Measurements from ENCODE around the gene ACOT13.

Gene ACOT13

DNA sequence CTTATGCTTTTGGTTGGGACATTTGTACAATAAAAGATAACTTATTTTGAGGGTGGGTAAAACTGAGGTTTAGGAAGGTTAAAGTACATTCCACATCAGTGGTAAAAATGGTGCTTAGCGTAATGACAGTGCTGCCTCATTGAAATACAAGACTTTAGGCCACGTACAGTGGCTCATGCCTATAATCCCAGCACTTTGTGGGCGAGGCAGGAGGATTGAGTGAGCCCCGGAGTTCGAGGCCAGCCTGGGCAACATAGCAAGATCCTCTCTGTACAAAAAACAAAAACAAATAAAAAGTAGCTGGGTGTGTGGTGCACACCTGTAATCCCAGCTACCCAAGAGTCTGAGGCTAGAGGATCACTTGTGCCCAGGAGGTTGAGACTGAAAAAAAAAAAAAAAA is 18.6 kb upstream of the ACOT13 start:
- no peak for DNase-seq (ENCODE audit: low read depth)
- no peak overlapping the region for H3K4me3 ChIP-seq (ENCODE audit: low read depth, low read length)
- TF ChIP-seq, protein P1, sequence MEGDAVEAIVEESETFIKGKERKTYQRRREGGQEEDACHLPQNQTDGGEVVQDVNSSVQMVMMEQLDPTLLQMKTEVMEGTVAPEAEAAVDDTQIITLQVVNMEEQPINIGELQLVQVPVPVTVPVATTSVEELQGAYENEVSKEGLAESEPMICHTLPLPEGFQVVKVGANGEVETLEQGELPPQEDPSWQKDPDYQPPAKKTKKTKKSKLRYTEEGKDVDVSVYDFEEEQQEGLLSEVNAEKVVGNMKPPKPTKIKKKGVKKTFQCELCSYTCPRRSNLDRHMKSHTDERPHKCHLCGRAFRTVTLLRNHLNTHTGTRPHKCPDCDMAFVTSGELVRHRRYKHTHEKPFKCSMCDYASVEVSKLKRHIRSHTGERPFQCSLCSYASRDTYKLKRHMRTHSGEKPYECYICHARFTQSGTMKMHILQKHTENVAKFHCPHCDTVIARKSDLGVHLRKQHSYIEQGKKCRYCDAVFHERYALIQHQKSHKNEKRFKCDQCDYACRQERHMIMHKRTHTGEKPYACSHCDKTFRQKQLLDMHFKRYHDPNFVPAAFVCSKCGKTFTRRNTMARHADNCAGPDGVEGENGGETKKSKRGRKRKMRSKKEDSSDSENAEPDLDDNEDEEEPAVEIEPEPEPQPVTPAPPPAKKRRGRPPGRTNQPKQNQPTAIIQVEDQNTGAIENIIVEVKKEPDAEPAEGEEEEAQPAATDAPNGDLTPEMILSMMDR (IDR thresholded peaks at IDR 0.05; ENCODE audit: low read depth, low read length, missing control alignments) = no peak

DNA sequence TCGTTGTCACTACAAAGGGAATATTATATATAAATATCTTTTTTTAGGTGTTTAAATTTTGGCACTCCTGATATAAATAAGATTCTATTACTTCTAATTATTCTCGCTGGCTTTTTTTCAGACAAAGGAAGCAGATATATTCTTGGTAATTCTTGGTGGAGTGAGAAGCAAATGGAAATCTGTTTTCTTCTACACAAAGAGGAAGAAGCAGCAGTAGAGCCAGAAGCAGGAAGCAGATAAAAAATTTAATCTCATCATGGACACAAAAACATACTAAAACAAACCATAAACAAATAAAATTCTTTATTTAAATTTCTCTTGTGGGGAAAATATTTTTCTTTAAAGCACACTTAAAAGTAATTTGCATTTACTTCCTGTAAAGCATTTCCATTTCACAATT is 17.2 kb upstream of the ACOT13 start:
- TF ChIP-seq, protein P1 (IDR thresholded peaks at IDR 0.05; ENCODE audit: low read depth, low read length, missing control alignments) = no peak
- H3K4me3 ChIP-seq (ENCODE audit: low read depth, low read length) = no peak overlapping the region

DNA sequence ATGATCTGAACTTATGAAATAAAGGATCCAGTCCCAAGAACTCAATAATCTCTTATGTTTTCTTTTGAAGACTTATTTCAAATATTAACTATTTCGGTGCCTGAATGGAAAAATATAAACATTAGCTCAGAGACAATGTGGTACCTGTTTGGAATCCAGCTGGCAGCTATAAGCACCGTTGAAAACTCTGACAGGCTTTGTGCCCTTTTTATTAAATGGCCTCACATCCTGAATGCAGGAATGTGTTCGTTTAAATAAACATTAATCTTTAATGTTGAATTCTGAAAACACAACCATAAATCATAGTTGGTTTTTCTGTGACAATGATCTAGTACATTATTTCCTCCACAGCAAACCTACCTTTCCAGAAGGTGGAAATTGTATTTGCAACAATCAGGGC is 16.5 kb upstream of the ACOT13 start:
- TF ChIP-seq, protein P1 (IDR thresholded peaks at IDR 0.05; ENCODE audit: low read depth, low read length, missing control alignments) = no peak

More for the DNA sequence above, 17.2 kb upstream of the ACOT13 start:
- DNase-seq (ENCODE audit: low read depth) = no peak

DNA sequence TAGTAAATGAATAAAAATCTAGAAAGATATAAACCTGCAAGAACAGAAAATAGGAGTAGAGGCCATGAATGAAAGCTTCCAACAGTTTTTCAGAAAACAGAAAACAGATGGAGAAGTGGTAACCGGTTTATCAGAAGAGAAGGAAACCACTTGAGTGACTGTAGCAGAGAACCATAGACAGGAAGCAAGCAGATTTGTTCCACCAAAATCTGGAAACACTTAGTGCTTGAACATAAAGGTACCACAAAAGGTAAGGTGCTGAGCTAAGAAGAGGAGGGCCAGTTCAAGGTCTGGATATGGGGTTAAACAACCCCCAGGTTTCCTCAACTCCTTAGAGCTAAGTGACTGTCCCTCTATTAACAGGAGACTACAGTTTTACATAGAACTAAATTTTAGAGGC is 11.7 kb upstream of the ACOT13 start:
- TF ChIP-seq, protein P1 (IDR thresholded peaks at IDR 0.05; ENCODE audit: low read depth, low read length, missing control alignments) = no peak
- no peak for DNase-seq (ENCODE audit: low read depth)
- no peak overlapping the region for H3K4me3 ChIP-seq (ENCODE audit: low read depth, low read length)

More for the DNA sequence above, 16.5 kb upstream of the ACOT13 start:
- no peak for DNase-seq (ENCODE audit: low read depth)
- no peak overlapping the region for H3K4me3 ChIP-seq (ENCODE audit: low read depth, low read length)

DNA sequence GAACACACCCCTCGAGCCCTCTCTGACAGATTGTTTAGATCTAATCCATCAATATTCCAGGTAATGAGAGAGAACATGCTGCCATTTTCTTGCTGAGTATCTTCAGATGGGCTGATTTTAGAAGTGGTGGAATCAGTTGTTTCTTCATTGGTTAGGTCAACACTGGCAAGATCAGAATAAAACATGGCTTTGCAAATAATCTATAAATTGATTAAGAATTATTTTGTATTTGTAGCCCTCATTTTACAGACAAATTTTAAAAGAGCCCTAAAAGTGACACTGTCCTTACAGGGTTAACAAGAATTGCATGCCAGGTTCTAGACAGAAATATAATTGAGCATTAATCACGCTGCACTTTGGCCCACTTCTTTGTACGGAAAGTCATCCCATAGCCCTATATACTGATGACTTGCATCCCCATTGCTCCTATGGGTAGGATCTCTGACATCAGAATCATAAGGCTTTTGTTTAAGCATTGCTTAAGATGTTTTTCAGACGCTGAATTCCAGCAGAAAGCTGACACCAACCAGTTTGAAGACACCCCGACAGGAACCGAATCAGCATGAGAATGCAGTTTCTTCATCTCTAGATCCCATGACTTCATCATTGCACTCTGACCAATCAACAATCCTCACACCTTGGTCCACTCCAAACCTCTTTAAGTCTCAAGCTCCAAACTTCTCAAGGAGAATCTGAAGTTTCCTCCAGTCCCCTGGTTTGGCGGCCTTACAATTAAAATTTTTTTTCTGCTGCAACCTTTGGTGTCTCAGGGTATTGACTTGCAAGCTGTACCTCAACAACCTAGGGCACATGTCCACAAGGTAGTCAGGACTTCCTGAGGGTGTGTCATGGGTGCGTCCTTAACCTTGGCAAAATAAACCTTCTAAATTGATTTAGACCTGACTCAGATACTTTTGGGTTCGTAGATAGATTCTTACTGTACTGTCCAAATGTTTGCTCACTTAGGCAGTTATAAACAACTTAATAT is 8.0 kb upstream of the ACOT13 start:
- no peak for DNase-seq (ENCODE audit: low read depth)
- H3K4me3 ChIP-seq (ENCODE audit: low read depth, low read length) = no peak overlapping the region
- TF ChIP-seq, protein P1 (IDR thresholded peaks at IDR 0.05; ENCODE audit: low read depth, low read length, missing control alignments) = no peak

DNA sequence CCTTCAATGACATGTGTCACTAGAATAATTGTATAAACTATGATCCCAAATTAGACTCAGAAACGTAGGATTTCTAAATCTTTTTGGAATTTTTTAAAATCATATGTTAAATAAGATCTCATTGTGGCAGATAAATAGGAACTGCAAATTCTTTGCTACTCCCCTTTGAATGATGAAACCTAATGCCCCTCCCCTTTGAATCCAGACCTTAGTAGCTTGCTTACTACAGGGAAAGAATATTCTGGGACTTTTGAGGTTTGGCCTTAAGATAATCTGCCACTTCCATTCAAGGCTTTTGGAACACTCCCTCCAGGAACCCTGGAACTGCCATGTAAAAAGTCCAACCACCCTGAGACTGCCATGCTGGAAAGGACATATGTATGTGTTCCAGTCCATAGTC is 7.3 kb upstream of the ACOT13 start:
- DNase-seq (ENCODE audit: low read depth) = no peak
- no peak overlapping the region for H3K4me3 ChIP-seq (ENCODE audit: low read depth, low read length)
- TF ChIP-seq, protein P1 (IDR thresholded peaks at IDR 0.05; ENCODE audit: low read depth, low read length, missing control alignments) = no peak

Measured in GM12864 (cell line).